Central memory CD8-positive, alpha-beta T cell (primary cell): Measurements from ENCODE around the gene WHRN.

Experiments
- ATAC-seq: fragments of 150-1000 bp; cut with Tn5 transposase; replicated peaks from 2 replicates; pipeline ENCODE4 v1.10.0; 2022; ENCODE audit warnings: mild to moderate bottlenecking, moderate FRiP score, moderate number of reproducible peaks; ENCODE audit not compliant: poor library complexity, severe bottlenecking; ENCODE audit errors: extremely low read depth
- DNase-seq, 2 donors: peaks; one replicate each; pipeline ENCODE4 v3.0.0; 2021; ENCODE audit warnings: low spot score in 2 of 2
- H3K27ac Mint-ChIP-seq: one replicate; pipeline ENCODE4 v1.8.0; 2022; ENCODE audit warnings: low read depth, mild to moderate bottlenecking, moderate library complexity, mixed read lengths
- H3K27me3 Mint-ChIP-seq: one replicate; pipeline ENCODE4 v1.8.0; 2022; ENCODE audit warnings: mixed read lengths
- H3K36me3 Mint-ChIP-seq: one replicate; pipeline ENCODE4 v1.8.0; 2022; ENCODE audit warnings: mild to moderate bottlenecking, moderate library complexity, mixed read lengths; ENCODE audit not compliant: insufficient read depth
- H3K4me1 Mint-ChIP-seq: one replicate; pipeline ENCODE4 v1.8.0; 2022; ENCODE audit warnings: mixed read lengths
- H3K4me3 Mint-ChIP-seq: one replicate; pipeline ENCODE4 v1.8.0; 2022; ENCODE audit warnings: mild to moderate bottlenecking, moderate library complexity, mixed read lengths
- H3K9me3 Mint-ChIP-seq: one replicate; pipeline ENCODE4 v1.8.0; 2022; ENCODE audit warnings: mixed read lengths

The WHRN gene

GRCh38 chr9:114376586-114377445, 128.5 kb downstream of the WHRN start:
- DNase-seq (no peak), ATAC-seq (no peak)
- Mint-ChIP-seq H3K4me3 (peak overlapping the region; percentile 92), H3K4me1 (peaks cover 73% of the 10 kb centered on the region), H3K27me3 (no peaks in the 10 kb centered on the region), H3K9me3 (no peaks in the 10 kb centered on the region), H3K36me3 (peaks cover 90% of the 10 kb centered on the region), H3K27ac (peak overlapping the region; percentile 89)

- Mint-ChIP-seq H3K9me3 (no peaks in the 10 kb centered on the region), H3K4me3 (peak overlapping the region; percentile 43), H3K36me3 (peaks cover 90% of the 10 kb centered on the region), H3K4me1 (peaks cover 81% of the 10 kb centered on the region), H3K27ac (peak overlapping the region; percentile 89), H3K27me3 (no peaks in the 10 kb centered on the region)
- ATAC-seq (no peak), DNase-seq (no peak)
Measured at GRCh38 chr9:114375386-114376175, 129.7 kb downstream of the WHRN start.

GRCh38 chr9:114374936-114375335, 130.3 kb downstream of the WHRN start:
- peak overlapping the region; percentile 89 for H3K27ac Mint-ChIP-seq
- peaks cover 87% of the 10 kb centered on the region for H3K36me3 Mint-ChIP-seq
- DNase-seq (no peak), ATAC-seq (no peak)
- peaks cover 77% of the 10 kb centered on the region for H3K4me1 Mint-ChIP-seq
- no peaks in the 10 kb centered on the region for H3K27me3 Mint-ChIP-seq
- H3K4me3 Mint-ChIP-seq, result peak overlapping the region; percentile 43
- no peaks in the 10 kb centered on the region for H3K9me3 Mint-ChIP-seq

GRCh38 chr9:114373960-114374730, 131.1 kb downstream of the WHRN start:
- peak overlapping the region; percentile 89 for H3K27ac Mint-ChIP-seq
- ATAC-seq (no peak), DNase-seq (no peak)
- peak overlapping the region; percentile 43 for H3K4me3 Mint-ChIP-seq
- H3K9me3 Mint-ChIP-seq, result no peaks in the 10 kb centered on the region
- no peaks in the 10 kb centered on the region for H3K27me3 Mint-ChIP-seq
- peaks cover 86% of the 10 kb centered on the region for H3K36me3 Mint-ChIP-seq
- peaks cover 77% of the 10 kb centered on the region for H3K4me1 Mint-ChIP-seq

- no peaks in the 10 kb centered on the region for H3K9me3 Mint-ChIP-seq
- H3K36me3 Mint-ChIP-seq, result peaks cover 85% of the 10 kb centered on the region
- H3K4me3 Mint-ChIP-seq, result peak overlapping the region; percentile 72
- H3K27me3 Mint-ChIP-seq, result no peaks in the 10 kb centered on the region
- peak overlapping the region; percentile 89 for H3K27ac Mint-ChIP-seq
- H3K4me1 Mint-ChIP-seq, result peaks cover 67% of the 10 kb centered on the region
- ATAC-seq (peak; percentile 79), DNase-seq (peak; percentile 71 to 89)
Measured at GRCh38 chr9:114372921-114373448, 132.3 kb downstream of the WHRN start.

GRCh38 chr9:114371973-114372917, 133.0 kb downstream of the WHRN start:
- ATAC-seq, result peak; percentile 24
- DNase-seq, result no peak
- peaks cover 65% of the 10 kb centered on the region for H3K4me1 Mint-ChIP-seq
- H3K27me3 Mint-ChIP-seq, result no peaks in the 10 kb centered on the region
- H3K9me3 Mint-ChIP-seq, result no peaks in the 10 kb centered on the region
- H3K27ac Mint-ChIP-seq, result peak overlapping the region; percentile 89
- peaks cover 86% of the 10 kb centered on the region for H3K36me3 Mint-ChIP-seq
- H3K4me3 Mint-ChIP-seq, result peak overlapping the region; percentile 72

- H3K9me3 Mint-ChIP-seq, result no peaks in the 10 kb centered on the region
- peaks cover 69% of the 10 kb centered on the region for H3K4me1 Mint-ChIP-seq
- ATAC-seq, result no peak
- peak overlapping the region; percentile 72 for H3K4me3 Mint-ChIP-seq
- H3K27ac Mint-ChIP-seq, result peak overlapping the region; percentile 89
- DNase-seq, result no peak
- H3K36me3 Mint-ChIP-seq, result peaks cover 86% of the 10 kb centered on the region
- H3K27me3 Mint-ChIP-seq, result no peaks in the 10 kb centered on the region
Measured at GRCh38 chr9:114371343-114371944, 133.8 kb downstream of the WHRN start.

- Mint-ChIP-seq H3K4me3 (peak overlapping the region; percentile 72), H3K9me3 (no peaks in the 10 kb centered on the region), H3K27me3 (no peaks in the 10 kb centered on the region), H3K36me3 (peaks cover 88% of the 10 kb centered on the region), H3K4me1 (peaks cover 71% of the 10 kb centered on the region), H3K27ac (peak overlapping the region; percentile 89)
- DNase-seq (no peak), ATAC-seq (no peak)
Measured at GRCh38 chr9:114370968-114371320, 134.3 kb downstream of the WHRN start.

- Mint-ChIP-seq H3K4me3 (peak overlapping the region; percentile 72), H3K4me1 (peaks cover 66% of the 10 kb centered on the region), H3K9me3 (no peaks in the 10 kb centered on the region), H3K36me3 (peaks cover 87% of the 10 kb centered on the region), H3K27me3 (no peaks in the 10 kb centered on the region), H3K27ac (peak overlapping the region; percentile 89)
- ATAC-seq (no peak), DNase-seq (no peak)
Measured at GRCh38 chr9:114370251-114370967, 134.9 kb downstream of the WHRN start.

GRCh38 chr9:114369216-114370130, 135.8 kb downstream of the WHRN start:
- H3K27me3 Mint-ChIP-seq, result no peaks in the 10 kb centered on the region
- H3K27ac Mint-ChIP-seq, result peak overlapping the region; percentile 80
- no peaks in the 10 kb centered on the region for H3K9me3 Mint-ChIP-seq
- H3K36me3 Mint-ChIP-seq, result peaks cover 88% of the 10 kb centered on the region
- ATAC-seq (peak; percentile 27), DNase-seq (peak in 1 of 2 donors; percentile 68)
- H3K4me3 Mint-ChIP-seq, result peak overlapping the region; percentile 40
- peaks cover 61% of the 10 kb centered on the region for H3K4me1 Mint-ChIP-seq
